Fibroblast of mammary gland (primary cell): ENCODE measurements around the gene TIAM2.
A peak's percentile ranks its signal among the peaks of the same experiment; 100 is the strongest.

Experiments
- DNase-seq: peaks from one replicate; pipeline ENCODE4 v3.0.0-alpha.2; 2010; ENCODE audit warnings: low read depth
- H3K4me3 ChIP-seq: 2 replicates; pipeline ENCODE4 v1.5.1; 2011; ENCODE audit warnings: low read depth, mild to moderate bottlenecking, low read length, moderate library complexity; ENCODE audit not compliant: control insufficient read depth
- TF ChIP-seq, protein P1 (sequence below): conservative IDR thresholded peaks from 2 replicates; pipeline ENCODE4 v1.5.1; 2011; ENCODE audit warnings: low read depth, low read length, inconsistent platforms; ENCODE audit not compliant: control insufficient read depth, insufficient read depth

Gene TIAM2

DNA sequence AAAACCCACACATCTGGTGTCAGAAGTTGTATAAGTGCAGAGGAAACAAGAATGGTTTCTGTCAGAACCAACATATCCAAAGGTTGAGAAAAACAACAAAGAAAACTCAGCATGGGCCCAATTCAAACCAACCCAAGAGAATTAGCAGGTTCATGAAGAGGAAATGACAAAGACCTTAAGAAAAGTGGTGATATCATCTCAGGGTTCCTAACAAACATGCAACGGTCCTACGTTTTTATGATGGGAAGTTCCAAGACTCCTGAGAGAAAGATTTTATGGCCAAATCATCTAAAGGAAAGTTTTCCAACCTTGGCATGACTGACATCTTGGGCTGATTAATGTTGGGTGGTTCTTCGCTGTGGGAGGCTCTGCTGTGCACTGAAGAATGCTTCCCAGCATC is 296.2 kb downstream of the TIAM2 start:
- TF ChIP-seq, protein P1, sequence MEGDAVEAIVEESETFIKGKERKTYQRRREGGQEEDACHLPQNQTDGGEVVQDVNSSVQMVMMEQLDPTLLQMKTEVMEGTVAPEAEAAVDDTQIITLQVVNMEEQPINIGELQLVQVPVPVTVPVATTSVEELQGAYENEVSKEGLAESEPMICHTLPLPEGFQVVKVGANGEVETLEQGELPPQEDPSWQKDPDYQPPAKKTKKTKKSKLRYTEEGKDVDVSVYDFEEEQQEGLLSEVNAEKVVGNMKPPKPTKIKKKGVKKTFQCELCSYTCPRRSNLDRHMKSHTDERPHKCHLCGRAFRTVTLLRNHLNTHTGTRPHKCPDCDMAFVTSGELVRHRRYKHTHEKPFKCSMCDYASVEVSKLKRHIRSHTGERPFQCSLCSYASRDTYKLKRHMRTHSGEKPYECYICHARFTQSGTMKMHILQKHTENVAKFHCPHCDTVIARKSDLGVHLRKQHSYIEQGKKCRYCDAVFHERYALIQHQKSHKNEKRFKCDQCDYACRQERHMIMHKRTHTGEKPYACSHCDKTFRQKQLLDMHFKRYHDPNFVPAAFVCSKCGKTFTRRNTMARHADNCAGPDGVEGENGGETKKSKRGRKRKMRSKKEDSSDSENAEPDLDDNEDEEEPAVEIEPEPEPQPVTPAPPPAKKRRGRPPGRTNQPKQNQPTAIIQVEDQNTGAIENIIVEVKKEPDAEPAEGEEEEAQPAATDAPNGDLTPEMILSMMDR = no peak
- no peak for DNase-seq
- H3K4me3 ChIP-seq = no peak overlapping the region

- TF ChIP-seq, protein P1 = no peak
- no peak for DNase-seq
Observed at GRCh38 chr6:155292711-155293110, 297.6 kb downstream of the TIAM2 start.

GRCh38 chr6:155297669-155298068 is 302.6 kb downstream of the TIAM2 start:
- TF ChIP-seq, protein P1 = no peak
- no peak for DNase-seq
- no peak overlapping the region for H3K4me3 ChIP-seq

More at GRCh38 chr6:155292711-155293110, 297.6 kb downstream of the TIAM2 start:
- no peak overlapping the region for H3K4me3 ChIP-seq

DNA sequence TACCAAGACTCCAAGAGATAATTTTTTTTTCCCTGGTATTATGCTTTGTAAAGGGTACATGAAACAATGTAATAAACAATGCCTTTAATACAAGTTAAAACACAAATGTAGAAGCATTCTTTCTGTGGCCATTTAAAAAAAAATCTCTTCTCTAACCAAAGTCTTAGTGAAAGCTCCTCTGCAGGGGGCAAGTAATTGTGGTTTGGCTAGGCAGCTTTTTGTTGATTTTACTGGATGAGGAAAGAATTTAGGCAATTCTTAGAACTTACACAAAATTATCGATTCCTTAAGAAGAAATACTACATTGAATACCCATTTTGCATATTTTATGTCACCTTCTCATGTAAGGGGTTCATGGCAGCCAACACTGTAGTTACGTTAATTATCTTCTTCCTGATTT is 306.8 kb downstream of the TIAM2 start:
- peak; percentile 37 for DNase-seq
- no peak overlapping the region for H3K4me3 ChIP-seq
- TF ChIP-seq, protein P1 = no peak

GRCh38 chr6:155303361-155303870 is 308.3 kb downstream of the TIAM2 start:
- DNase-seq = no peak
- H3K4me3 ChIP-seq = no peak overlapping the region
- TF ChIP-seq, protein P1 = no peak

DNA sequence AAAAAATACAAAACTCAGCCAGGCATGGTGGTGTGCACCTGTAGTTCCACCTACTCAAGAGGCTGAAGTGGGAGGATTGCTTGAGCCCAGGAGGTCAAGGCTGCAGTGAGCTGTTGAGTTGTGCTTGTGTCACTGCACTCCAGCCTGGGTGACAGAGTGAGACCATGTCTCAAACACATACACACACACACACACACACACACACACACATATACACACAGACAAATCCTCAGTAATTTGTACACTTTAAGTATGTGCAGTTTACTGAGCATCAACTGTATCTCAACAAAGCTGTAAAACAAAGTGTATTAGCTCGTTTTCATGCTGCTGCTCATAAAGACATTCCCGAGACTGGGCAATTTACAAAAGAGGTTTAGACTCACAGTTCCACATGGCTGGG is 311.8 kb downstream of the TIAM2 start:
- DNase-seq = no peak
- no peak overlapping the region for H3K4me3 ChIP-seq
- TF ChIP-seq, protein P1 = no peak
